Astrocyte (in vitro differentiated cells and primary cell): Measurements from ENCODE around the gene OSTF1. TPM values are rescaled to one million over a fixed set of nuclear protein-coding genes. Genes with fewer than 3 reads are reported as not detected.

Source experiments
- DNase-seq: peaks from one replicate; pipeline ENCODE4 v3.0.0-alpha.2; 2010; ENCODE audit warnings: low read depth
- FAIRE-seq: peaks from 2 replicates; lab custom pipeline; 2011; peaks lifted over from hg19 to GRCh38; lab: Jason Lieb, UNC
- H2AFZ ChIP-seq: 2 replicates; pipeline ENCODE4 v1.6.0; 2012; ENCODE audit warnings: low read depth, low read length, inconsistent platforms
- H3K27ac ChIP-seq: 2 replicates; pipeline ENCODE4 v1.5.1; 2011; ENCODE audit warnings: low read depth, low read length, inconsistent platforms
- H3K27me3 ChIP-seq: 2 replicates; pipeline ENCODE4 v1.6.0; 2011; ENCODE audit warnings: low read length, inconsistent platforms; ENCODE audit not compliant: insufficient read depth
- H3K36me3 ChIP-seq: 2 replicates; pipeline ENCODE4 v1.5.1; 2011; ENCODE audit warnings: low read length, inconsistent platforms; ENCODE audit not compliant: insufficient read depth
- H3K4me1 ChIP-seq: 2 replicates; pipeline ENCODE4 v1.5.1; 2011; ENCODE audit warnings: low read length, inconsistent platforms; ENCODE audit not compliant: insufficient read depth
- H3K4me2 ChIP-seq: 2 replicates; pipeline ENCODE4 v1.6.0; 2012; ENCODE audit warnings: low read length, inconsistent platforms
- H3K4me3 ChIP-seq: 2 replicates; pipeline ENCODE4 v1.5.1; 2011; ENCODE audit warnings: low read depth, mild to moderate bottlenecking, low read length, inconsistent platforms; ENCODE audit not compliant: insufficient read depth
- H3K79me2 ChIP-seq: 2 replicates; pipeline ENCODE4 v1.6.0; 2012; ENCODE audit warnings: mild to moderate bottlenecking, low read length, inconsistent platforms; ENCODE audit not compliant: insufficient read depth
- H3K9ac ChIP-seq: 2 replicates; pipeline ENCODE4 v1.6.0; 2012; ENCODE audit warnings: mild to moderate bottlenecking, low read length, inconsistent platforms
- H3K9me3 ChIP-seq: 2 replicates; pipeline ENCODE4 v1.5.1; 2012; ENCODE audit warnings: low read depth, mild to moderate bottlenecking, low read length, inconsistent platforms; ENCODE audit not compliant: insufficient read depth
- H4K20me1 ChIP-seq: 2 replicates; pipeline ENCODE4 v1.6.0; 2012; ENCODE audit warnings: low read length, inconsistent platforms; ENCODE audit not compliant: insufficient read depth
- H3K27ac Mint-ChIP-seq: one replicate; pipeline ENCODE4 v1.8.0; 2021; ENCODE audit warnings: mild to moderate bottlenecking, mixed read lengths; ENCODE audit not compliant: unreplicated experiment
- H3K27me3 Mint-ChIP-seq: one replicate; pipeline ENCODE4 v1.8.0; 2021; ENCODE audit warnings: low read depth, mixed read lengths; ENCODE audit not compliant: unreplicated experiment
- H3K36me3 Mint-ChIP-seq: one replicate; pipeline ENCODE4 v1.8.0; 2021; ENCODE audit warnings: low read depth, mixed read lengths; ENCODE audit not compliant: unreplicated experiment
- H3K4me1 Mint-ChIP-seq: one replicate; pipeline ENCODE4 v1.8.0; 2021; ENCODE audit warnings: low read depth, mixed read lengths; ENCODE audit not compliant: unreplicated experiment
- H3K4me3 Mint-ChIP-seq: one replicate; pipeline ENCODE4 v1.8.0; 2021; ENCODE audit warnings: mild to moderate bottlenecking, moderate library complexity, mixed read lengths; ENCODE audit not compliant: unreplicated experiment
- H3K9me3 Mint-ChIP-seq: one replicate; pipeline ENCODE4 v1.8.0; 2021; ENCODE audit warnings: mild to moderate bottlenecking, mixed read lengths; ENCODE audit not compliant: unreplicated experiment
- CTCF ChIP-seq: IDR thresholded peaks from 2 replicates; pipeline ENCODE4 v1.5.1; 2011; ENCODE audit warnings: low read depth, mild to moderate bottlenecking, inconsistent platforms, low read length, moderate library complexity; ENCODE audit not compliant: insufficient read depth
- EZH2 ChIP-seq: IDR thresholded peaks from 2 replicates; pipeline ENCODE4 v1.6.1; 2012; ENCODE audit warnings: mild to moderate bottlenecking, low read length, inconsistent platforms; ENCODE audit not compliant: insufficient read depth
- total RNA-seq: library from RNA; stranded (reverse); gene quantifications from 2 replicates; pipeline ENCODE4 v1.2.1, GENCODE V29; 2021

The OSTF1 gene
- total RNA-seq, 1 donor from 2014 or later: 43.0 TPM

DNA sequence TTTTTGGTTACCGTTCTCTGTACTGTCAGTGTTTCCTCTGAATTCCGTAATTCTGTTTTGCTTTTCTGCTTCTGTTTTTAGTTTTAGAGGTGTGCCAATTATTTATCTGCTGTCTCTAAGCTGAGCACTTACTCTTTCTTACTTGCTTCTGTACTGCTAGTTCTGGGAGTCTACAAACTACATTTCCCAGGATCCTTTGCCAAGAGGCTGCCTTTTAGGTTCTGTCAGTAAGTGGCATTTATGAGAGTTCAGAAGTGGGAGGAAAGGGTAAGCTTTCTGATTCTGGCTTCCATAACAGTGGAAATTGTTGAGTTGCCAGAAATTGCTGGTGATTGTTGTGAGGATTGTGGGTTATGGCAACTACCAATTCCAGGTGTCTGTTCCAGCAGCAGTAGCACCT lies 102.4 kb downstream of the OSTF1 start:
- FAIRE-seq (no peak), DNase-seq (no peak)
- H3K4me3 ChIP-seq: no peak overlapping the region
- H3K27me3 Mint-ChIP-seq: no peaks in the 10 kb centered on the region
- no peak overlapping the region for H3K27ac ChIP-seq
- H3K4me1 Mint-ChIP-seq: peaks cover 2% of the 10 kb centered on the region
- no peaks in the 10 kb centered on the region for H3K9me3 ChIP-seq
- H3K36me3 Mint-ChIP-seq: no peaks in the 10 kb centered on the region
- no peak overlapping the region for H3K27ac Mint-ChIP-seq
- H3K4me3 Mint-ChIP-seq: no peak overlapping the region
- H3K79me2 ChIP-seq: no peaks in the 10 kb centered on the region
- H3K27me3 ChIP-seq: no peaks in the 10 kb centered on the region
- no peaks in the 10 kb centered on the region for H4K20me1 ChIP-seq
- H3K9me3 Mint-ChIP-seq: no peaks in the 10 kb centered on the region
- no peak overlapping the region for H3K4me2 ChIP-seq
- H3K9ac ChIP-seq: no peak overlapping the region
- no peak overlapping the region for H2AFZ ChIP-seq
- TF ChIP-seq EZH2 (no peak), CTCF (no peak)
- H3K4me1 ChIP-seq: no peaks in the 10 kb centered on the region
- no peaks in the 10 kb centered on the region for H3K36me3 ChIP-seq

Other genes starting within 250 kb of the OSTF1 start
- gene TRPM6, start 200.6 kb upstream of the OSTF1 start, total RNA-seq: 0.27 and 0.29 TPM in 2 replicates
- gene C9orf40, start 135.6 kb upstream of the OSTF1 start, total RNA-seq: 5.3 and 5.4 TPM in 2 replicates
- gene CARNMT1, start 60.2 kb upstream of the OSTF1 start, total RNA-seq: 17.2 and 20.8 TPM in 2 replicates
- gene NMRK1, start 359 bp upstream of the OSTF1 start, total RNA-seq: 15.1 and 15.2 TPM in 2 replicates